C4-2B (cell line): ENCODE data around the gene GPR157.

Experiments used
- ZFX ChIP-seq: fragments of 450-650 bp; IDR thresholded peaks from 2 replicates; pipeline ENCODE4 v1.6.1; 2017
- TF ChIP-seq, protein P1 (sequence below): fragments of 450-650 bp; conservative IDR thresholded peaks from 2 replicates; pipeline ENCODE4 v1.5.1; 2017; ENCODE audit warnings: mild to moderate bottlenecking

DNA sequence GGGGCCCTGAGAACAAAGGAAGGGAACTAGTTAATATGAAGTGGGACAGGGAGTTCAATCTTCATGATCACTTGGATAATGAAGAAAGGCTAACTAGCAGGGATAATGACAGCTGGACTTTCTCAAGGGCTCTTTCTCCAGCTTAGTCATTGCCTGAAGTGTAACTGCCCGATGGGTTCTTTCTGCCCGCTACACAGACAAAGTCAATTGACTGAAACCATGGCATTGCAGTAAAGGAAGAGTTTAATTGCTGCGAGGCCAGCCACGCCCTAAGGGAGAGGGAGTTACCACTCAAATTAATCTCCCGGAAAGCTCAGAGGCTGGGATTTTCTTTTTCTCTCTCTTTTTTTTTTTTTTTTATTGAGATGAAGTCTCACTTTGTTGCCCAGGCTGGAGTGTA, 42.9 kb downstream of the GPR157 start:
- TF ChIP-seq, protein P1, sequence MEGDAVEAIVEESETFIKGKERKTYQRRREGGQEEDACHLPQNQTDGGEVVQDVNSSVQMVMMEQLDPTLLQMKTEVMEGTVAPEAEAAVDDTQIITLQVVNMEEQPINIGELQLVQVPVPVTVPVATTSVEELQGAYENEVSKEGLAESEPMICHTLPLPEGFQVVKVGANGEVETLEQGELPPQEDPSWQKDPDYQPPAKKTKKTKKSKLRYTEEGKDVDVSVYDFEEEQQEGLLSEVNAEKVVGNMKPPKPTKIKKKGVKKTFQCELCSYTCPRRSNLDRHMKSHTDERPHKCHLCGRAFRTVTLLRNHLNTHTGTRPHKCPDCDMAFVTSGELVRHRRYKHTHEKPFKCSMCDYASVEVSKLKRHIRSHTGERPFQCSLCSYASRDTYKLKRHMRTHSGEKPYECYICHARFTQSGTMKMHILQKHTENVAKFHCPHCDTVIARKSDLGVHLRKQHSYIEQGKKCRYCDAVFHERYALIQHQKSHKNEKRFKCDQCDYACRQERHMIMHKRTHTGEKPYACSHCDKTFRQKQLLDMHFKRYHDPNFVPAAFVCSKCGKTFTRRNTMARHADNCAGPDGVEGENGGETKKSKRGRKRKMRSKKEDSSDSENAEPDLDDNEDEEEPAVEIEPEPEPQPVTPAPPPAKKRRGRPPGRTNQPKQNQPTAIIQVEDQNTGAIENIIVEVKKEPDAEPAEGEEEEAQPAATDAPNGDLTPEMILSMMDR: no peak
- TF ChIP-seq ZFX: no peak
